ENCODE measurements around the gene MALAT1. TPM values are rescaled to one million over a fixed set of nuclear protein-coding genes. Genes with fewer than 3 reads are reported as not detected.

MALAT1 gene
- total and polyA plus RNA-seq, 2 of the 13 experiments (the other 11 are each of a cell fraction or from before 2014, with no cell fraction given): 143 to 1,237 TPM

DNA sequence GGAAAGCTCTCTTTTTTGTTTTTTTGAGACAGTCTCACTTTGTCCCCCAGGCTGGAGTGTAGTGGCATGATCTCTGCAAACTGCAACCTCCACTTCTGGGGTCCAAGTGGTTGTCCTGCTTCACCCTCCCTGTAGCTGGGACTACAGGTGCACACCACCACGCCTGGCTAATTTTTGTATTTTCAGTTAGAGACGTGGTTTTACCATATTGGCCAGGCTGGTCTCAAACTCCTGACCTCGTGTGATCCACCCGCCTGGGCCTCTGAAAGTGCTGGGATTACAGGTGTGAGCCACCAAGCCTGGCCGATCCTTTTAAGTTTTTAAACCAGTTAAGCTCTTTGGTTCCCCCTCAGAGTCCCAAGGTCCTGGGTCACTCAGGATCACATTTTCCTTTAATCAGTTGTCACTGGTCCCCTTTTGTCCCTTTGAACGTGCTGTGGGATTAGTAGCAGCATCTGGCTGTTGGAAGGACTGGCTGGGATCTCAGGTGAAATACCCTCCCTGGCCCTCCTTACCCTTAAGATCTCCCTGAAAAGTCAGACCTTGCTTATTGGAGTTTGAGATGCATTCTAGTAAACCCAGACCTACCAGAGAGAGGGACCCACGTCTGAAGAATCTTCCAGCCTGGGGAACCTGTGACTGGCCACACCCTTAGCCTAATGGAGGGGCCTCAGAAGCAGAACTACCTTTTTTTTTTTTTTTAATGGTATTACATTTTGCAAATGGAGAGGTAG lies 8.1 kb downstream of the MALAT1 start (continued):
- no peak for TF ChIP-seq ZNF354B (CRISPR knock-in tag; IDR thresholded peaks at IDR 0.05)
- TF ChIP-seq ZSCAN31 (CRISPR knock-in tag; IDR thresholded peaks at IDR 0.05; ENCODE audit: low read depth): no peak
- TF ChIP-seq ZNF777 (CRISPR knock-in tag; IDR thresholded peaks at IDR 0.05): peak; percentile 17; the same call in 1 of the 2 replicates
- no peak for TF ChIP-seq MEF2D (CRISPR knock-in tag; IDR thresholded peaks at IDR 0.05)
- TF ChIP-seq HHEX (CRISPR knock-in tag; IDR thresholded peaks at IDR 0.05): no peak
- no peak for TF ChIP-seq NFATC3 (CRISPR knock-in tag; IDR thresholded peaks at IDR 0.05)
- TF ChIP-seq MAFK (conservative IDR thresholded peaks at IDR 0.05 in 1 of 2, IDR thresholded peaks at IDR 0.05 in 1 of 2; ENCODE audit: low read length in 2 of 2): no peak
- no peak for TF ChIP-seq ZNF781 (CRISPR knock-in tag; IDR thresholded peaks at IDR 0.05; ENCODE audit: borderline replicate concordance, not compliant biosample characterization)
- no peak for TF ChIP-seq CEBPG (CRISPR knock-in tag; IDR thresholded peaks at IDR 0.05)
- no peak for TF ChIP-seq MED13 (CRISPR knock-in tag; IDR thresholded peaks at IDR 0.05)
- TF ChIP-seq NCOA5 (CRISPR knock-in tag; IDR thresholded peaks at IDR 0.05): no peak
- TF ChIP-seq NONO (IDR thresholded peaks at IDR 0.05): no peak
- TF ChIP-seq NONO (CRISPR knock-in tag; conservative IDR thresholded peaks at IDR 0.05): 0 out of 2 replicates have a peak, but pooled peaks have one; percentile 48
- no peak for TF ChIP-seq KLF12 (CRISPR knock-in tag; IDR thresholded peaks at IDR 0.05; ENCODE audit: borderline replicate concordance)
- no peak for TF ChIP-seq REPIN1 (CRISPR knock-in tag; IDR thresholded peaks at IDR 0.05; ENCODE audit: borderline replicate concordance, low read depth)
- no peak for TF ChIP-seq ZNF674 (CRISPR knock-in tag; IDR thresholded peaks at IDR 0.05; ENCODE audit: low read depth)
- no peak for TF ChIP-seq ZKSCAN5 (CRISPR knock-in tag; IDR thresholded peaks at IDR 0.05)
- TF ChIP-seq, protein P1, sequence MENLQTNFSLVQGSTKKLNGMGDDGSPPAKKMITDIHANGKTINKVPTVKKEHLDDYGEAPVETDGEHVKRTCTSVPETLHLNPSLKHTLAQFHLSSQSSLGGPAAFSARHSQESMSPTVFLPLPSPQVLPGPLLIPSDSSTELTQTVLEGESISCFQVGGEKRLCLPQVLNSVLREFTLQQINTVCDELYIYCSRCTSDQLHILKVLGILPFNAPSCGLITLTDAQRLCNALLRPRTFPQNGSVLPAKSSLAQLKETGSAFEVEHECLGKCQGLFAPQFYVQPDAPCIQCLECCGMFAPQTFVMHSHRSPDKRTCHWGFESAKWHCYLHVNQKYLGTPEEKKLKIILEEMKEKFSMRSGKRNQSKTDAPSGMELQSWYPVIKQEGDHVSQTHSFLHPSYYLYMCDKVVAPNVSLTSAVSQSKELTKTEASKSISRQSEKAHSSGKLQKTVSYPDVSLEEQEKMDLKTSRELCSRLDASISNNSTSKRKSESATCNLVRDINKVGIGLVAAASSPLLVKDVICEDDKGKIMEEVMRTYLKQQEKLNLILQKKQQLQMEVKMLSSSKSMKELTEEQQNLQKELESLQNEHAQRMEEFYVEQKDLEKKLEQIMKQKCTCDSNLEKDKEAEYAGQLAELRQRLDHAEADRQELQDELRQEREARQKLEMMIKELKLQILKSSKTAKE (CRISPR knock-in tag; IDR thresholded peaks at IDR 0.05; ENCODE audit: borderline replicate concordance): no peak
- TF ChIP-seq MAZ (IDR thresholded peaks at IDR 0.05; ENCODE audit: borderline replicate concordance, low read depth, low read length): no peak
- TF ChIP-seq MAZ (CRISPR knock-in tag; IDR thresholded peaks at IDR 0.05; ENCODE audit: low read depth): no peak
- 0 out of 2 replicates have a peak, but pooled peaks have one; percentile 35 for TF ChIP-seq NKX3-1 (CRISPR knock-in tag; IDR thresholded peaks at IDR 0.05)
- TF ChIP-seq, protein P2, sequence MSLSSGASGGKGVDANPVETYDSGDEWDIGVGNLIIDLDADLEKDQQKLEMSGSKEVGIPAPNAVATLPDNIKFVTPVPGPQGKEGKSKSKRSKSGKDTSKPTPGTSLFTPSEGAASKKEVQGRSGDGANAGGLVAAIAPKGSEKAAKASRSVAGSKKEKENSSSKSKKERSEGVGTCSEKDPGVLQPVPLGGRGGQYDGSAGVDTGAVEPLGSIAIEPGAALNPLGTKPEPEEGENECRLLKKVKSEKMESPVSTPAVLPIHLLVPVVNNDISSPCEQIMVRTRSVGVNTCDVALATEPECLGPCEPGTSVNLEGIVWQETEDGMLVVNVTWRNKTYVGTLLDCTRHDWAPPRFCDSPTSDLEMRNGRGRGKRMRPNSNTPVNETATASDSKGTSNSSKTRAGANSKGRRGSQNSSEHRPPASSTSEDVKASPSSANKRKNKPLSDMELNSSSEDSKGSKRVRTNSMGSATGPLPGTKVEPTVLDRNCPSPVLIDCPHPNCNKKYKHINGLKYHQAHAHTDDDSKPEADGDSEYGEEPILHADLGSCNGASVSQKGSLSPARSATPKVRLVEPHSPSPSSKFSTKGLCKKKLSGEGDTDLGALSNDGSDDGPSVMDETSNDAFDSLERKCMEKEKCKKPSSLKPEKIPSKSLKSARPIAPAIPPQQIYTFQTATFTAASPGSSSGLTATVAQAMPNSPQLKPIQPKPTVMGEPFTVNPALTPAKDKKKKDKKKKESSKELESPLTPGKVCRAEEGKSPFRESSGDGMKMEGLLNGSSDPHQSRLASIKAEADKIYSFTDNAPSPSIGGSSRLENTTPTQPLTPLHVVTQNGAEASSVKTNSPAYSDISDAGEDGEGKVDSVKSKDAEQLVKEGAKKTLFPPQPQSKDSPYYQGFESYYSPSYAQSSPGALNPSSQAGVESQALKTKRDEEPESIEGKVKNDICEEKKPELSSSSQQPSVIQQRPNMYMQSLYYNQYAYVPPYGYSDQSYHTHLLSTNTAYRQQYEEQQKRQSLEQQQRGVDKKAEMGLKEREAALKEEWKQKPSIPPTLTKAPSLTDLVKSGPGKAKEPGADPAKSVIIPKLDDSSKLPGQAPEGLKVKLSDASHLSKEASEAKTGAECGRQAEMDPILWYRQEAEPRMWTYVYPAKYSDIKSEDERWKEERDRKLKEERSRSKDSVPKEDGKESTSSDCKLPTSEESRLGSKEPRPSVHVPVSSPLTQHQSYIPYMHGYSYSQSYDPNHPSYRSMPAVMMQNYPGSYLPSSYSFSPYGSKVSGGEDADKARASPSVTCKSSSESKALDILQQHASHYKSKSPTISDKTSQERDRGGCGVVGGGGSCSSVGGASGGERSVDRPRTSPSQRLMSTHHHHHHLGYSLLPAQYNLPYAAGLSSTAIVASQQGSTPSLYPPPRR (CRISPR knock-in tag; IDR thresholded peaks at IDR 0.05; ENCODE audit: borderline replicate concordance): no peak
- TF ChIP-seq POLR2G (IDR thresholded peaks at IDR 0.05; ENCODE audit: low read depth, low read length): peak; percentile 83
- TF ChIP-seq HNRNPK (IDR thresholded peaks at IDR 0.05; ENCODE audit: low read depth, low read length, poor library complexity, severe bottlenecking): peak; percentile 20

All from HepG2 (cell line).